ENCODE data around the gene SERTAD1. TPM values are rescaled to one million over a fixed set of nuclear protein-coding genes. Genes with fewer than 3 reads are reported as not detected.

Gene SERTAD1
- total and polyA plus RNA-seq, 2 of the 8 experiments (the other 6 are each of a cell fraction or from before 2014, with no cell fraction given) = 5.4 to 6.6 TPM

DNA sequence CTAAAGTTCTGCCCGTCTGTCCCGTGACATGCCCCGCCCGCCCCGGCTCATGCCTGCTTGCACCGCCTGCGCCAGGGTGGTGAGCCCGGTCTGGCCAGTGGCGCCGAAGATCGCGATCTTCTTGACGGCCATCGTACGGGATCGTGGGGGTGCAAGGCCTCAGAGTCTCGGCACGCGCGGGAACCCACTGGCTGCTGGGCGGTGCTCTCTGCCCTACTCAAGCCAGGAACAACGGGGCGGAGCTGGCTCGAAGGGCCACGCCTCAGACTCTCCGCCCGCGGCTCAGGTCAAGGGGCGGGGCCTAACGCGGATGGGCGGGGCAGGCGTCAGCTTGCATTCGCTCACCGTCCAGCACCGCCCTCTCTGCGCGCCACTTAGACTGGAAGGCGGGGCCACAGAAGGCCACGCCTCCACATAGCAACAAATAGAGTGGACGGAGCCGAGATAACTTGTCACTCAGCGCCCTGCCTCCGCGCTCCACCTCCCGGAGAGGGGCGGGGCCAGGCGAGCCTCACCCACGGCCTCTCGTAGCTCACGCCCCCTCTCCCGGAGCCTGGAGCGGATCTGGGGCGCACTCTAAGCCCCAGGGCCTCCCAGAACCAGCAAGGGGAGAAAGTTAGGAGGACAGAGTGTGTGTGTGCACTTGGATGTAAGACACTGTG lies 39.9 kb upstream of the SERTAD1 start, which contains the start of gene BLVRB (continued):
- TF ChIP-seq, protein P1, sequence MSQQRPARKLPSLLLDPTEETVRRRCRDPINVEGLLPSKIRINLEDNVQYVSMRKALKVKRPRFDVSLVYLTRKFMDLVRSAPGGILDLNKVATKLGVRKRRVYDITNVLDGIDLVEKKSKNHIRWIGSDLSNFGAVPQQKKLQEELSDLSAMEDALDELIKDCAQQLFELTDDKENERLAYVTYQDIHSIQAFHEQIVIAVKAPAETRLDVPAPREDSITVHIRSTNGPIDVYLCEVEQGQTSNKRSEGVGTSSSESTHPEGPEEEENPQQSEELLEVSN (IDR thresholded peaks at IDR 0.05) = no peak
- TF ChIP-seq TEAD4 (IDR thresholded peaks at IDR 0.05; ENCODE audit: low read depth, low read length) (no peak), SAP30 (IDR thresholded peaks at IDR 0.05; ENCODE audit: insufficient read depth, insufficient replicate concordance, low read length) (no peak), JUND (IDR thresholded peaks at IDR 0.05; ENCODE audit: low read length) (no peak), SP1 (IDR thresholded peaks at IDR 0.05; ENCODE audit: low read depth, low read length) (peak; percentile 78; the same call in 1 of the 2 replicates), TAF1 (IDR thresholded peaks at IDR 0.05; ENCODE audit: low read depth, low read length) (0 out of 2 replicates have a peak, but pooled peaks have one; percentile 24), CREB1 (IDR thresholded peaks at IDR 0.05) (peak; percentile 65; the same call in 1 of the 2 replicates), EP300 (IDR thresholded peaks at IDR 0.05; ENCODE audit: borderline replicate concordance in 1 of 2, low read depth in 2 of 2, low read length in 2 of 2) (no peak)
- TF ChIP-seq, protein P2, sequence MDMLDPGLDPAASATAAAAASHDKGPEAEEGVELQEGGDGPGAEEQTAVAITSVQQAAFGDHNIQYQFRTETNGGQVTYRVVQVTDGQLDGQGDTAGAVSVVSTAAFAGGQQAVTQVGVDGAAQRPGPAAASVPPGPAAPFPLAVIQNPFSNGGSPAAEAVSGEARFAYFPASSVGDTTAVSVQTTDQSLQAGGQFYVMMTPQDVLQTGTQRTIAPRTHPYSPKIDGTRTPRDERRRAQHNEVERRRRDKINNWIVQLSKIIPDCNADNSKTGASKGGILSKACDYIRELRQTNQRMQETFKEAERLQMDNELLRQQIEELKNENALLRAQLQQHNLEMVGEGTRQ (IDR thresholded peaks at IDR 0.05; ENCODE audit: low read length) = no peak
